CD4-positive, alpha-beta T cell treated with Interleukin-1 beta for 1 hour (primary cell): ENCODE measurements around the gene IL31.

Source experiments
- DNase-seq, 2 donors: peaks; one replicate each; pipeline ENCODE4 v3.0.0-alpha.2; 2020 to 2022

IL31 gene

GRCh38 chr12:122152754-122153153, 21.3 kb downstream of the IL31 start:
- no peak for DNase-seq

GRCh38 chr12:122150127-122150681, 23.8 kb downstream of the IL31 start:
- no peak for DNase-seq

GRCh38 chr12:122148657-122149056, 25.4 kb downstream of the IL31 start:
- no peak for DNase-seq

GRCh38 chr12:122147514-122148290, 26.3 kb downstream of the IL31 start:
- DNase-seq: no peak

GRCh38 chr12:122145505-122146330, 28.3 kb downstream of the IL31 start:
- DNase-seq: no peak

GRCh38 chr12:122144885-122145284, 29.1 kb downstream of the IL31 start:
- DNase-seq: no peak

GRCh38 chr12:122142857-122143256, 31.2 kb downstream of the IL31 start:
- no peak for DNase-seq

- no peak for DNase-seq
Observed at GRCh38 chr12:122141911-122142725, 31.9 kb downstream of the IL31 start.

GRCh38 chr12:122140467-122141257, 33.4 kb downstream of the IL31 start:
- no peak for DNase-seq

GRCh38 chr12:122139941-122140340, 34.1 kb downstream of the IL31 start:
- DNase-seq: no peak

GRCh38 chr12:122139266-122139665, 34.8 kb downstream of the IL31 start:
- no peak for DNase-seq

GRCh38 chr12:122138616-122139015, 35.4 kb downstream of the IL31 start:
- no peak for DNase-seq

- DNase-seq: no peak
Observed at GRCh38 chr12:122138181-122138580, 35.8 kb downstream of the IL31 start.

- DNase-seq: no peak
Observed at GRCh38 chr12:122137681-122138080, 36.3 kb downstream of the IL31 start.

GRCh38 chr12:122137229-122137628, 36.8 kb downstream of the IL31 start:
- DNase-seq: no peak

- DNase-seq: no peak
Observed at GRCh38 chr12:122135437-122136031, 38.5 kb downstream of the IL31 start.

- no peak for DNase-seq
Observed at GRCh38 chr12:122133192-122133950, 40.6 kb downstream of the IL31 start.

- no peak for DNase-seq
Observed at GRCh38 chr12:122130150-122130549, 43.9 kb downstream of the IL31 start.

- DNase-seq: no peak
Observed at GRCh38 chr12:122129131-122129530, 44.9 kb downstream of the IL31 start.

- no peak for DNase-seq
Observed at GRCh38 chr12:122128481-122128880, 45.5 kb downstream of the IL31 start.

GRCh38 chr12:122127839-122128238, 46.2 kb downstream of the IL31 start:
- no peak for DNase-seq
